HG02610 (cell line): ENCODE results near the gene ZNF276.
"Not testable (repeated sequence)": the region's sequence is repeated elsewhere in the genome, so short reads cannot be mapped to it uniquely, and the experiment has no call there.

ENCODE experiments used
- ATAC-seq: cut with Tn5 transposase; IDR thresholded peaks from one replicate; pipeline ENCODE4 v1.9.1; 2021; ENCODE audit warnings: mild to moderate bottlenecking, moderate library complexity; ENCODE audit not compliant: unreplicated experiment

Gene ZNF276

GRCh38 chr16:89733792-89734191, 12.5 kb downstream of the ZNF276 start:
- no peak for ATAC-seq

- ATAC-seq = no peak
Observed at GRCh38 chr16:89736554-89736953, 15.2 kb downstream of the ZNF276 start.

- ATAC-seq = no peak
Observed at GRCh38 chr16:89737341-89738071, 16.2 kb downstream of the ZNF276 start.

GRCh38 chr16:89738072-89738377, 16.7 kb downstream of the ZNF276 start:
- ATAC-seq = no peak

DNA sequence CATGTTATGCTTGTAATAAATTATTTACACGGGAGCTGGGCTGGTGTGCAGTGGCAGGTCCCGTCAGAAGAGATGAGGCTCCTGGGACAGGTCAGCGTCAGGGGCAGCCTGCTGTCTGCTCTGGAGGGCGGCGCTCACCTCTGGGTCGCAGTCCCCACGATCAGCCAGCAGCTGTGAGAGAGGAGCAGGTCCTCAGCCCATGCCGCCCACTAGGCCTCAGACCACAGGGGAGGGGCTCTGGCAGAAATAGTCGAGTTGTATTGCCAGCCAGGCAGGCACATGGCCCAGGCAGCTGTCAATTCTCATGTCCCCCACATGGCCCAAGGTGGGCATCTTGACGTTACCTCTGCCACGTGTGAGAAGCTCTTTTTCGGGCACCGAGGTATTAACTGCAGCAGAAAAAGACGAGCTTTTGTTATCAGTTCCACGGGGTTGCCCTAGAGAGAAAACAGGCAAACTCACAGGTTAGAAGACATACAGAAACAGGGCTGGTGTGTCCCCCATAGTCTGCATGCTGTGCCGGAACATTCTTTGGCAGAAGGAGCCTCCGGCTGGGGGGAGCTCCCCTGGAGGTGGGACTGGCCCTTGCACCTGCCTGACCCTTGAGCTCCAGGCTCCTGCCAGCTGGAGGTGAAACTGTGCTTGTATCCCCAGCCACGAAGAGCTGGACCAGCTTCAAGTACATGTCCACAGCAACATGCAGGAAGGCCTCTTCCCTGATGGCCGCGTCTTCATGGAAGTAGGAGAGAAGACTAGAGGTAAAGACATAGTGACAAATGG, 17.4 kb downstream of the ZNF276 start:
- no peak for ATAC-seq

- ATAC-seq = no peak
Observed at GRCh38 chr16:89739383-89739782, 18.0 kb downstream of the ZNF276 start.

DNA sequence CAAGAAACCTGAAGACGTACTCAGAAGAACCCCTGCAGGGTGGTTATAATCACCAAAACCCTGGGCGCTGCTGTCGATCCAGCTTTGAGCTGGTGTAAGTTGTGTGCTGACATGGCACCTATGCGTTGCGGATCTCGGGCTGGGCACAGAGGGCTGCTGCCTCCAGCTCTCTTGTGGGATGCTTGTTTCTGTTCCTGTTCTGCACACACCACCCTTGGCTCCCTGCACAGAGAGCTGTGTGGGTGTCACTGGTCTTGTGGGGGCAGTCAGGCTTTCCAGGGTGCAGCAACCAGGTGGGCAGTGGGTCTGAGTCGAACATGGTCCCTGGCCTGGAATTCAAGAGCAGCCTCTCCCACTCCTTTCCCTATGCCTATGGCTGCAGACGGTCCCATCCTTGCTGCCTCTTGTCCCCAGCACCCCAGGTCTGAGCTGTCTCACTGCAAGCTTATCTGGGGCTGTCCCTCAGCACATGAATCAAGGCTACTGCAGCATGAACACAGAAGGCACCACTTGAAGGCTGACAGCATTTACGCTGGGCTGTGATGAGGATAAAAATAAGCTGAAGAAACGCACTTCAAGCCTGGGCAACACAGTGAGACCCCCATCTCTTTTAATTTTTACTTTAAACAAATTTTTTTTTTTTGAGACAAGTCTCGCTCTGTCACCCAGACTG, 20.1 kb downstream of the ZNF276 start:
- ATAC-seq = no peak

GRCh38 chr16:89742948-89743347, 21.6 kb downstream of the ZNF276 start:
- no peak for ATAC-seq

- ATAC-seq = no peak
Observed at GRCh38 chr16:89744813-89745212, 23.5 kb downstream of the ZNF276 start.

DNA sequence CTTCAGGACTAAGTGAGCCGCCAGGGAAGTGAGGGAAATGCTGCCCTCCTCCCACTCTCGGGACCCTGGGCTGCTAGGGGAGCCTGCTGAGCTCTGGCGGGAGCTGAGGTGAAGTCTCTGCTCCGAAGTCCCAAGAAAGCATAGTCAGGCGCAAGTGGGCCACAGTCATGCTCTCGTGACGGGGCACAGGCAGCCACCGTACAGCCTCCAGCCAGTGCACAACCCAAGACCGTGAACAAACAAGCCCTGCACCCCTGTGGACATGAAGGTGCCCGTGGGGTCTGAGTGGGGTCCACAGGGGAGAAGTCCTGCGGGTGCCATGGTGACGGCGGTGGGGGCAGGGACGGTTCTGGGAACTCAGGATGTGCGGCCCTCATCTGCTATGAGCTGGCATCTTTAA, 24.7 kb downstream of the ZNF276 start:
- no peak for ATAC-seq

GRCh38 chr16:89748076-89748475, 26.7 kb downstream of the ZNF276 start:
- ATAC-seq = no peak

GRCh38 chr16:89748921-89749320, 27.6 kb downstream of the ZNF276 start:
- ATAC-seq = no peak

GRCh38 chr16:89749637-89750036, 28.3 kb downstream of the ZNF276 start:
- ATAC-seq = no peak

DNA sequence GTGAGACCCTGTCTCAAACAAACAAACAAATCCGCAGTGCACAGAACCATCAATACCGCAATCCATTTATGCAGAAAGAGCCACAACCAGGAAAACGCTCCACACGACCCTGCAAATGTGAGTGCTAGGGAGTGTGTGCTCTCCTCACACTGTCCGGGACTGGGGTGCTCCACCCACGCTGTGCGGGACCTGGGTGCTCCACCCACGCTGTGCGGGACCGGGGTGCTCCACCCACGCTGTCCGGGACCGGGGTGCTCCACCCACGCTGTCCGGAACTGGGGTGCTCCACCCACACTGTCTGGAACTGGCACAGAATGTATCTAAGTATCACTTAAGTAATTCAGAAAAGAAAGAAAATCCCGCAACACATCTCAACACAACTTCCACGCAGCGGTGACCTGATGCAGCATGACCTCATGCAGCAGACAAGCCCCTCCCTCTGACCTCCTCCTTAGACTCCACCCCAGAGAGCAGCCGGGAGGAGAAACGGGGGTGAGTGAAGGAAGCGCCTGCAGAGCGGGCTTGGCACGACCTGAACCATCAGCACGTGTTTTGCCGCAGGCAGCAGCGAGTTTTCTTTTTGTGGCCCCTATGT, 38.5 kb downstream of the ZNF276 start:
- no peak for ATAC-seq

DNA sequence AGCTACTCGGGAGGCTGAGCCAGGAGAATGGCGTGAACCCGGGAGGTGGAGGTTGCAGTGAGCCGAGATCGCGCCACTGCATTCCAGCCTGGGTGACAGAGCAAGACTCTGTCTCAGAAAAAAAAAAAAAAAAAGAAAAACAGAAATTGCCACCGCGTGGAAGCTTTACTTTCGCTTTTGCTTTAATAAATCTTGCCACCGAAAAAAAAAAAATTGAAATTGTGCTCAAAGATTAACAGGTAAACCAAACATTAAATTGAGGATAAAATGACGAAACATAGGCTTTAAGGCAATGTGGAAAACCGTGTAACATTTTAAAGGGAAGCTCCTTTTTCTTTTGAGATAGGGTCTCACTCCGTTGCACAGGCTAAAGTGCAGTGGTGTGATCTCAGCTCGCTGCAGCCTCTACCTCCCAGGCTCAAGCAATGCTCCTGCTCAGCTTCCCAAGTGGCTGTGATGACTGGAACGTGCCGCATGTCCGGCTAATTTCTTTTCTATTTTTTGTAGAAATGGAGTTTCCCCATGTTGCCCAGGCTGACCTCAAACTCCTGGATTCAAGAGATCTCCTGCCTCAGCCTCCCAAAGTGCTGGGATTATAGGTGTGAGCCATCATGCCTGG, 40.1 kb downstream of the ZNF276 start:
- ATAC-seq = no peak

DNA sequence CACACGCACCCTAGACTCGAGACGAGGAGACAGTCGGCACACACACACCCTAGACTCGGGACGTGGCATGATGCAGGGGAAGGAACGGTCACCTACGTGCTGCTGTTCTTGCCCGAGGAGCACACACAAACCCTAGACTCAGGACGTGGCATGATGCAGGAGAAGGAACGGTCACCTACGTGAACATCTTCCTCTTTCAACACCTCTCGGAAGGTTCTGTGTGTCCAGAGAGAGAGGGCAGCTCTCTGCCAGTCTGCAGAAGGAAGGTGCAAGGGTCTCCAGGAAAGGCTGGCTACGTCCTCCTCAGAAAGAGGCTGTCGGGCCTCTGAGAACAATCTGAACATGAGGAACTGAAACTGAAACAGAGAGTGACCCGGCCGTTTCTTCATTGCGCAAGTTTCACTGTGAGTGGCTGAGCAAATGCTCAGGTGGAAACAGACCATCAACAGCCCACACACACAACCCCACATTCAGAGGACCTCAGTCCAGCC, 43.4 kb downstream of the ZNF276 start:
- peak; percentile 85 for ATAC-seq

DNA sequence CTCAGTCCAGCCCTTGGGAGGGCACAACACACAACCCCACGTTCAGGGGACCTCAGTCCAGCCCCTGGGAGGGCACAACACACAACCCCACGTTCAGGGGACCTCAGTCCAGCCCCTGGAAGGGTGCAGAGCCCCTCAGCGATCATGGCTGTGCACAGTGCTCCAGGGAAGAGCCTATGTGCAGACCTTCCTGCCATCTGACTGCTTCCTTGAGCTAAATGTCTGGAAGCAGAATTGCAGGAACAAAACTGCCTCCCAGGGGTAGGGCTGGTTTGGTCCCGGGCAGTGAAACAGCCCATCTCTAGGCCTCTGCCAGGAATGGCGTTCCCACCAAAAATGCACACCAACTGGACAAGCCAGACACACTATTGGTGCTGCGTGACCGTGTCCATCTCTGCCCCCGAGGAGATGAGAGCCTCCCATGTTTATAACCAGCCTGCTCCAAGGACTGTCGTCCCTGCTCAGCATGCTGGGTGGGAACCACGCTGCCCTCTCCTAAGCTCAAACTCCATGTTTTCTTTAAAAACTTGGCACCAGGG, 44.0 kb downstream of the ZNF276 start:
- ATAC-seq = no peak

DNA sequence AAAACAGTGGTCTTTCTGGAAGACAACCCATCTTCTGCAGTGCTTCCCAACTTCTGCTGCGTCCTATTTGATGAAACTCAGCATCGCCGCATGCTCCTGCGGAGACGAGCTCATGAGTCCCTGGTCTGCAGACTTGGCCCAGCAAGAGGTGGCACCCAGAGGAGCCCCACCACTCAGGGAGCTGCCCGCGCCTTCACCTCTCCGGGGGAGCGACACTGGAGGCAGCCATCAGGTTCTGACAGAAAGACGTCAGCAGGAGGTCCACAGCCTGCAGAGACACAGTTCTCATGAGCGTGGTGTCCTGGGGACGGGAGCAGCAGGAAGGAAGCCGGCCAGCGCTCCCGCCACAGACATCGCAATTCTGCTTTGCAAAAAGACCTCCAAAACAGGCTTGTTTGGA, 49.0 kb downstream of the ZNF276 start:
- ATAC-seq = no peak

DNA sequence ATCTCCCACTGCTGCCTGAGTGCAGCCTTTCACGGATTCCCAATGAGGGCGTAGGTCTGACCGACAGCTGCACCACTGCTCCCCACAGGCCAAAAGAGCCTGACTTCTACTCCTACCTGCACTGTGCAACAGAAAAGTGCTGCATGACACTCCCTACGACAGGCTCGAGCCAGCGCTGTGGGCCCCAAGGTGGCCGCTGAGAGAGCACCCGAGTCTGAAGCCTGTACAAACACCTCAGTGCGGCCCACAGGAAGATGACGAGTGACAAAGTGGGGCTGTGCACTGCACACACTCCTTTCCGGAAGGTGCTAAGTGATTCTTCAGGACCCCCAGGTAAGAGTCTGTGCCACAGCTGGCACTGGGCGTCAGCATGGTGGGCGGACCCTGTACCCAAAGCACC, 53.9 kb downstream of the ZNF276 start:
- ATAC-seq = no peak

GRCh38 chr16:89778211-89778610, 56.9 kb downstream of the ZNF276 start:
- not testable (repeated sequence) for ATAC-seq
